ENCODE measurements around the gene TLN1. TPM values are rescaled to one million over a fixed set of nuclear protein-coding genes. Genes with fewer than 3 reads are reported as not detected.

The TLN1 gene
- polyA plus RNA-seq, 2 of the 4 experiments (the other 2 are of a cell fraction), result 65.5 to 108 TPM

- TF ChIP-seq JUN (IDR thresholded peaks at IDR 0.05) (peak; percentile 45 to 84; a peak in 3 of 5 replicates), FOSL2 (IDR thresholded peaks at IDR 0.05) (no peak), FOSL2 (CRISPR knock-in tag; IDR thresholded peaks at IDR 0.05) (peak; percentile 56)
These were observed 24.6 kb upstream of the TLN1 start (continued) for GRCh38 chr9:35756275-35757225.

GRCh38 chr9:35755071-35755470 lies 23.1 kb upstream of the TLN1 start:
- WGBS (ENCODE audit: missing lambda C conversion rate), result 87% methylated on average over 4 of the region's 4 CpGs
- ATAC-seq, result no peak

GRCh38 chr9:35754264-35754663 lies 22.3 kb upstream of the TLN1 start, which contains the start of gene MSMP:
Gene MSMP (minus strand): TSS chr9:35754276. CDS start chr9:35754129, 147 bp downstream.
- ATAC-seq, result no peak
- DNase-seq (ENCODE audit: low read depth in 1 of 2, low spot score in 1 of 2), result no peak
- H3K9me3 ChIP-seq, result no peaks in the 10 kb centered on the region
- no peak within 1 kb of the TSS for H3K4me3 ChIP-seq
- H3K4me2 ChIP-seq, result no peak within 1 kb of the TSS
- ChIA-PET CTCF (interaction anchor here (0.5 to 6.5 kb wide), 11 partner anchors 10 to 96 kb away, joined by 3 to 75 read pairs (median 6); partner anchors contain the start of genes CCDC107, CREB3, GBA2 and RGP1), POLR2A (no interaction called here)
- no peak within 1 kb of the TSS for H3K27ac ChIP-seq
- 74% methylated on average over 2 of the region's 3 CpGs for WGBS (ENCODE audit: missing lambda C conversion rate)
- FAIRE-seq, result no peak
- TF ChIP-seq TFCP2L1 (CRISPR knock-in tag; IDR thresholded peaks at IDR 0.05) (no peak), NFE2L2 (conservative IDR thresholded peaks at IDR 0.05; ENCODE audit: low read length) (no peak), RAD21 (conservative IDR thresholded peaks at IDR 0.05 in 1 of 2, IDR thresholded peaks at IDR 0.05 in 1 of 2) (no peak), KDM5A (IDR thresholded peaks at IDR 0.05) (no peak), ZSCAN20 (CRISPR knock-in tag; IDR thresholded peaks at IDR 0.05) (no peak), ZC3H11A (IDR thresholded peaks at IDR 0.05) (no peak), MYC (IDR thresholded peaks at IDR 0.05; ENCODE audit: borderline replicate concordance, low read length) (no peak), EHF (CRISPR knock-in tag; IDR thresholded peaks at IDR 0.05) (no peak), JUN (IDR thresholded peaks at IDR 0.05) (no peak), SREBF2 (IDR thresholded peaks at IDR 0.05) (no peak), BHLHE40 (IDR thresholded peaks at IDR 0.05; ENCODE audit: low read depth, low read length) (no peak), USF2 (IDR thresholded peaks at IDR 0.05) (no peak), HDAC2 (IDR thresholded peaks at IDR 0.05) (no peak), MAZ (IDR thresholded peaks at IDR 0.05; ENCODE audit: borderline replicate concordance, low read depth, low read length) (no peak)
- peaks cover 19% of the 10 kb centered on the region for H3K4me1 ChIP-seq

More at GRCh38 chr9:35755071-35755470, 23.1 kb upstream of the TLN1 start:
- no peak overlapping the region for H3K4me3 ChIP-seq
- no peaks in the 10 kb centered on the region for H3K9me3 ChIP-seq
- no peak for DNase-seq (ENCODE audit: low read depth in 1 of 2, low spot score in 1 of 2)
- no peak overlapping the region for H3K4me2 ChIP-seq
- peaks cover 16% of the 10 kb centered on the region for H3K4me1 ChIP-seq
- POLR2A ChIA-PET, result no interaction called here
- CTCF ChIA-PET, result interaction anchor here (0.5 to 6.5 kb wide), 12 partner anchors 9 to 97 kb away, joined by 3 to 75 read pairs (median 7); partner anchors contain the start of genes CCDC107, CREB3, GBA2 and RGP1
- no peak overlapping the region for H3K27ac ChIP-seq
- TF ChIP-seq MAZ (IDR thresholded peaks at IDR 0.05; ENCODE audit: borderline replicate concordance, low read depth, low read length) (no peak), ATOH8 (CRISPR knock-in tag; IDR thresholded peaks at IDR 0.05; ENCODE audit: low read depth) (no peak), CHD2 (IDR thresholded peaks at IDR 0.05; ENCODE audit: low read length, partially characterized antibody) (no peak), SREBF2 (IDR thresholded peaks at IDR 0.05) (no peak)
- FAIRE-seq, result no peak

GRCh38 chr9:35753466-35753865 lies 21.5 kb upstream of the TLN1 start:
- no peak overlapping the region for H3K27ac ChIP-seq
- TF ChIP-seq HES2 (IDR thresholded peaks at IDR 0.05) (no peak), TP53 (CRISPR knock-in tag; IDR thresholded peaks at IDR 0.05) (no peak), CHD2 (IDR thresholded peaks at IDR 0.05; ENCODE audit: low read length, partially characterized antibody) (no peak), HOXB13 (CRISPR knock-in tag; IDR thresholded peaks at IDR 0.05; ENCODE audit: low read depth) (no peak), FOXS1 (CRISPR knock-in tag; IDR thresholded peaks at IDR 0.05) (no peak), HDAC2 (IDR thresholded peaks at IDR 0.05) (no peak)
- no peaks in the 10 kb centered on the region for H3K9me3 ChIP-seq
- no peak for FAIRE-seq
- no peak overlapping the region for H3K4me3 ChIP-seq
- DNase-seq (ENCODE audit: low read depth in 1 of 2, low spot score in 1 of 2), result no peak
- POLR2A ChIA-PET, result no interaction called here
- ATAC-seq, result no peak
- no peak overlapping the region for H3K4me2 ChIP-seq
- CTCF ChIA-PET, result interaction anchor here (0.8 to 6.5 kb wide), 9 partner anchors 7 to 95 kb away, joined by 3 to 75 read pairs (median 6); partner anchors contain the start of genes CCDC107, CREB3, GBA2 and RGP1
- peaks cover 14% of the 10 kb centered on the region for H3K4me1 ChIP-seq
- WGBS (ENCODE audit: missing lambda C conversion rate), result 92% methylated on average over 5 of the region's 5 CpGs

Measured in A549 (cell line).